K562 (cell line): ENCODE data around the gene HOXB8. TPM values are rescaled to one million over a fixed set of nuclear protein-coding genes. Genes with fewer than 3 reads are reported as not detected.

Experiments
- E2F3 ChIP-seq: fragments of 250-450 bp; sonication (Bioruptor Pico); IDR thresholded peaks from 2 replicates; pipeline ENCODE4 v1.4.0; 2020; ENCODE audit warnings: mild to moderate bottlenecking
- FOXK2 ChIP-seq, 2 experiments: fragments of 450-650 bp; IDR thresholded peaks in 1 of 2; conservative IDR thresholded peaks in 1 of 2; 2 replicates each; pipeline ENCODE4 v1.6.1; 2016; ENCODE audit warnings: low read depth in 2 of 2, mild to moderate bottlenecking in 1 of 2
- GTF2F1 ChIP-seq: IDR thresholded peaks from 2 replicates; pipeline ENCODE4 v1.6.1; 2011; ENCODE audit warnings: low read depth, low read length, improper control_type of control experiment
- KDM5B ChIP-seq: fragments of 200-600 bp; sonication (generic); IDR thresholded peaks from 2 replicates; pipeline ENCODE4 v1.6.1; 2012; ENCODE audit warnings: low read depth, mild to moderate bottlenecking, moderate library complexity, low read length, control low read depth, inconsistent platforms; ENCODE audit not compliant: insufficient replicate concordance
- RNF2 ChIP-seq: sonication (generic); IDR thresholded peaks from 2 replicates; pipeline ENCODE4 v1.6.1; 2016
- SMAD4 ChIP-seq: fragments of 250-450 bp; sonication (Bioruptor Pico); conservative IDR thresholded peaks from 2 replicates; pipeline ENCODE4 v1.8.0; 2021; ENCODE audit warnings: inconsistent platforms, mild to moderate bottlenecking, moderate library complexity
- SUPT5H ChIP-seq: fragments of 450-650 bp; IDR thresholded peaks from 2 replicates; pipeline ENCODE4 v1.6.1; 2016
- XRCC5 ChIP-seq: fragments of 200-400 bp; formaldehyde crosslinking; IDR thresholded peaks from 2 replicates; pipeline ENCODE4 v1.6.1; 2017; ENCODE audit warnings: low read depth, mild to moderate bottlenecking, low read length
- polyA plus RNA-seq, 8 experiments: library from polyadenylated mRNA; depleted of rRNA in 4 of 8; stranded (reverse) in 5 of 8; unstranded in 3 of 8; fragments of >200 nt; fragmentation: Nextera tagmentation in 2 of 8; fragmentation: Illumina TruSeq in 1 of 8; extraction: Ambion mirVana in 2 of 8; extraction: Trizol in 1 of 8; gene quantifications; 2 replicates each; pipeline versions ENCODE4 v1.2.1 to v1.2.3, GENCODE V29; 2011 to 2014; ENCODE audit warnings: inconsistent platforms in 1 of 8, missing spikeins in 1 of 8
- total RNA-seq, 7 experiments: library from RNA; depleted of rRNA in 6 of 7; stranded (reverse); fragments of >200 nt in 6 of 7; fragmentation: Illumina TruSeq in 2 of 7; extraction: Trizol in 2 of 7; gene quantifications; 2 replicates each; pipeline versions ENCODE4 v1.2.1 to v1.2.3, GENCODE V29; 2011 to 2021; ENCODE audit warnings: low replicate concordance in 1 of 7
- TF ChIP-seq, protein P1 (sequence below), 3 experiments: fragments of 200-800 bp in 1 of 3; sonication (Bioruptor generic) in 1 of 3; sonication (generic) in 1 of 3; formaldehyde crosslinking in 1 of 3; IDR thresholded peaks; 2 replicates each; pipeline versions ENCODE4 v1.6.1 to v1.8.0; 2016 to 2022; ENCODE audit warnings: mild to moderate bottlenecking in 2 of 3, missing compliant biosample characterization in 2 of 3, missing genetic modification characterization in 2 of 3, missing genetic modification reagents in 1 of 3
- TF ChIP-seq, protein P2 (sequence below), 2 experiments: fragments of 250-450 bp in 1 of 2; fragments of 450-650 bp in 1 of 2; sonication (Bioruptor Pico) in 1 of 2; IDR thresholded peaks; 2 replicates each; pipeline versions ENCODE4 v1.6.1 to v1.8.0; 2016 to 2021; ENCODE audit warnings: mild to moderate bottlenecking in 2 of 2, moderate library complexity in 2 of 2, missing compliant biosample characterization in 1 of 2, missing genetic modification characterization in 1 of 2
- TF ChIP-seq, protein P3 (sequence below): sonication (generic); formaldehyde crosslinking; IDR thresholded peaks from 2 replicates; pipeline ENCODE4 v1.8.1; 2023; ENCODE audit warnings: mild to moderate bottlenecking, missing genetic modification reagents, moderate library complexity
- TF ChIP-seq, protein P4 (sequence below), 2 experiments: fragments of 150-350 bp in 1 of 2; IDR thresholded peaks; 2 replicates each; pipeline ENCODE4 v1.6.1; 2012 to 2016; ENCODE audit warnings: low read depth in 2 of 2, low read length in 2 of 2, mild to moderate bottlenecking in 1 of 2, moderate library complexity in 1 of 2
- TF ChIP-seq, protein P5 (sequence below): sonication (generic); IDR thresholded peaks from 2 replicates; pipeline ENCODE4 v1.6.1; 2016
- TF ChIP-seq, protein P6 (sequence below), 2 experiments: fragments of 450-650 bp in 1 of 2; sonication (generic) in 1 of 2; formaldehyde crosslinking in 1 of 2; IDR thresholded peaks in 1 of 2; conservative IDR thresholded peaks in 1 of 2; 2 replicates each; pipeline versions ENCODE4 v1.6.1 to v1.8.1; 2016 to 2023; ENCODE audit warnings: mild to moderate bottlenecking in 2 of 2, moderate library complexity in 2 of 2, inconsistent platforms in 1 of 2, missing genetic modification reagents in 1 of 2
- TF ChIP-seq, protein P7 (sequence below): sonication (generic); formaldehyde crosslinking; IDR thresholded peaks from 2 replicates; pipeline ENCODE4 v1.9.0; 2022; ENCODE audit warnings: mild to moderate bottlenecking, missing genetic modification reagents

Gene HOXB8
- total and polyA plus RNA-seq, 9 of the 15 experiments (the other 6 are each of a cell fraction or from before 2014, with no cell fraction given) = 0.52 to 23.8 (median 3.6) TPM

DNA sequence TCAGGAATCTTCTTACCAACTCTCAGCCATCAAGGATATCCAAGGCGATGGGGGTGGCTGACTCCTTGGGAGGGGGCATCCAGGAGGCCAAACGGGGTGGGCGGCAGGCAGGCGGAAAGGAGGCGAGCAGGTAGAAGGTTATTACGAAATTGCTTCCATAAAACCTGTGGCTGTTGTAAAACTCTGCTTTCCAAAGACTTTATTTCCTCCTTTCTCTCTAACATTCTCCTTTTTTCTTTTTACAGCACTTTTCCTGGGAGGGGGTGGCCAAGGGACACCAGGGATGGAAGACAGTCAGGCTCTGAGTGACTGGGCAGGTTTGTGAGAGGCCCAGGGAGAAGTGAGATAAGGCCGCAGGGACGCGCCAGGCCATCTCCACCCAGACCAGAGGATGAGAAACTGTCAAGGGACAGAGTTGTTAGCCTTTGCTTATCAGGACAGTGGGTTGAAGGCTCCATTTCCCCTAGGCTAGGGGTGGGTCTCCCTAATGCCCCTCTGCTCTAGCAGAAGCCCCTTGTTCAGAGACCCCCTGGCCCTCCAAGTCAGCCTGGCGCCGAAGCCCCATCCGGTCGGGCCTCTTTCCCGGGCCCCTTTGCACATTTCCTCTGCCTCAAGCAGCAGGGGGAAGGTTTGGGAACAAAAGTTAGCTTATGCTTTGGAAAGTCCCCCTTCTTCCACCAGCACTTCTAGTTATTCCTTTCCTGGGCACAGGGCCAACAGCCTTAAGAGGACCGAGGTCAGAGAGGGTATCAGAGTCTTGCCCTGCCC lies 16.0 kb upstream of the HOXB8 start (continued):
- TF ChIP-seq, protein P1, sequence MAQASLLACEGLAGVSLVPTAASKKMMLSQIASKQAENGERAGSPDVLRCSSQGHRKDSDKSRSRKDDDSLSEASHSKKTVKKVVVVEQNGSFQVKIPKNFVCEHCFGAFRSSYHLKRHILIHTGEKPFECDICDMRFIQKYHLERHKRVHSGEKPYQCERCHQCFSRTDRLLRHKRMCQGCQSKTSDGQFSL (CRISPR knock-in tag; IDR thresholded peaks at IDR 0.05) = 0 out of 2 replicates have a peak, but pooled peaks have one; percentile 51
- TF ChIP-seq, protein P1 (tag; IDR thresholded peaks at IDR 0.05) = no peak
- TF ChIP-seq, protein P2, sequence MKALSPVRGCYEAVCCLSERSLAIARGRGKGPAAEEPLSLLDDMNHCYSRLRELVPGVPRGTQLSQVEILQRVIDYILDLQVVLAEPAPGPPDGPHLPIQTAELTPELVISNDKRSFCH (CRISPR knock-in tag; IDR thresholded peaks at IDR 0.05) = no peak
- TF ChIP-seq, protein P2 (tag; IDR thresholded peaks at IDR 0.05) = peak; percentile 66; the same call in 1 of the 2 replicates
- TF ChIP-seq, protein P3, sequence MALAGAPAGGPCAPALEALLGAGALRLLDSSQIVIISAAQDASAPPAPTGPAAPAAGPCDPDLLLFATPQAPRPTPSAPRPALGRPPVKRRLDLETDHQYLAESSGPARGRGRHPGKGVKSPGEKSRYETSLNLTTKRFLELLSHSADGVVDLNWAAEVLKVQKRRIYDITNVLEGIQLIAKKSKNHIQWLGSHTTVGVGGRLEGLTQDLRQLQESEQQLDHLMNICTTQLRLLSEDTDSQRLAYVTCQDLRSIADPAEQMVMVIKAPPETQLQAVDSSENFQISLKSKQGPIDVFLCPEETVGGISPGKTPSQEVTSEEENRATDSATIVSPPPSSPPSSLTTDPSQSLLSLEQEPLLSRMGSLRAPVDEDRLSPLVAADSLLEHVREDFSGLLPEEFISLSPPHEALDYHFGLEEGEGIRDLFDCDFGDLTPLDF (CRISPR knock-in tag) = no peak
- TF ChIP-seq GTF2F1 (peak; percentile 72; the same call in 1 of the 2 replicates), SUPT5H (peak; percentile 56), E2F3 (CRISPR knock-in tag) (no peak), KDM5B (peak; percentile 77), RNF2 (peak; percentile 64), SMAD4 (CRISPR knock-in tag) (peak; percentile 85), XRCC5 (peak; percentile 74; the same call in 1 of the 2 replicates), FOXK2 (conservative IDR thresholded peaks at IDR 0.05 in 1 of 2, IDR thresholded peaks at IDR 0.05 in 1 of 2; ENCODE audit: low read depth in 2 of 2) (peak in 1 of 2 experiments; percentile 87; a peak in 2 of 4 replicates)
- TF ChIP-seq, protein P4, sequence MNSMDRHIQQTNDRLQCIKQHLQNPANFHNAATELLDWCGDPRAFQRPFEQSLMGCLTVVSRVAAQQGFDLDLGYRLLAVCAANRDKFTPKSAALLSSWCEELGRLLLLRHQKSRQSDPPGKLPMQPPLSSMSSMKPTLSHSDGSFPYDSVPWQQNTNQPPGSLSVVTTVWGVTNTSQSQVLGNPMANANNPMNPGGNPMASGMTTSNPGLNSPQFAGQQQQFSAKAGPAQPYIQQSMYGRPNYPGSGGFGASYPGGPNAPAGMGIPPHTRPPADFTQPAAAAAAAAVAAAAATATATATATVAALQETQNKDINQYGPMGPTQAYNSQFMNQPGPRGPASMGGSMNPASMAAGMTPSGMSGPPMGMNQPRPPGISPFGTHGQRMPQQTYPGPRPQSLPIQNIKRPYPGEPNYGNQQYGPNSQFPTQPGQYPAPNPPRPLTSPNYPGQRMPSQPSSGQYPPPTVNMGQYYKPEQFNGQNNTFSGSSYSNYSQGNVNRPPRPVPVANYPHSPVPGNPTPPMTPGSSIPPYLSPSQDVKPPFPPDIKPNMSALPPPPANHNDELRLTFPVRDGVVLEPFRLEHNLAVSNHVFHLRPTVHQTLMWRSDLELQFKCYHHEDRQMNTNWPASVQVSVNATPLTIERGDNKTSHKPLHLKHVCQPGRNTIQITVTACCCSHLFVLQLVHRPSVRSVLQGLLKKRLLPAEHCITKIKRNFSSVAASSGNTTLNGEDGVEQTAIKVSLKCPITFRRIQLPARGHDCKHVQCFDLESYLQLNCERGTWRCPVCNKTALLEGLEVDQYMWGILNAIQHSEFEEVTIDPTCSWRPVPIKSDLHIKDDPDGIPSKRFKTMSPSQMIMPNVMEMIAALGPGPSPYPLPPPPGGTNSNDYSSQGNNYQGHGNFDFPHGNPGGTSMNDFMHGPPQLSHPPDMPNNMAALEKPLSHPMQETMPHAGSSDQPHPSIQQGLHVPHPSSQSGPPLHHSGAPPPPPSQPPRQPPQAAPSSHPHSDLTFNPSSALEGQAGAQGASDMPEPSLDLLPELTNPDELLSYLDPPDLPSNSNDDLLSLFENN (IDR thresholded peaks at IDR 0.05; ENCODE audit: low read depth in 2 of 2, low read length in 2 of 2) = peak in 1 of 2 experiments; percentile 61; a peak in 1 of 4 replicates
- TF ChIP-seq, protein P5, sequence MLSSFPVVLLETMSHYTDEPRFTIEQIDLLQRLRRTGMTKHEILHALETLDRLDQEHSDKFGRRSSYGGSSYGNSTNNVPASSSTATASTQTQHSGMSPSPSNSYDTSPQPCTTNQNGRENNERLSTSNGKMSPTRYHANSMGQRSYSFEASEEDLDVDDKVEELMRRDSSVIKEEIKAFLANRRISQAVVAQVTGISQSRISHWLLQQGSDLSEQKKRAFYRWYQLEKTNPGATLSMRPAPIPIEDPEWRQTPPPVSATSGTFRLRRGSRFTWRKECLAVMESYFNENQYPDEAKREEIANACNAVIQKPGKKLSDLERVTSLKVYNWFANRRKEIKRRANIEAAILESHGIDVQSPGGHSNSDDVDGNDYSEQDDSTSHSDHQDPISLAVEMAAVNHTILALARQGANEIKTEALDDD = 0 out of 2 replicates have a peak, but pooled peaks have one; percentile 54
- TF ChIP-seq, protein P6, sequence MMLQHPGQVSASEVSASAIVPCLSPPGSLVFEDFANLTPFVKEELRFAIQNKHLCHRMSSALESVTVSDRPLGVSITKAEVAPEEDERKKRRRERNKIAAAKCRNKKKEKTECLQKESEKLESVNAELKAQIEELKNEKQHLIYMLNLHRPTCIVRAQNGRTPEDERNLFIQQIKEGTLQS (IDR thresholded peaks at IDR 0.05) = peak; percentile 9; the same call in 1 of the 2 replicates
- TF ChIP-seq, protein P6 (CRISPR knock-in tag; conservative IDR thresholded peaks at IDR 0.05) = no peak
- TF ChIP-seq, protein P7, sequence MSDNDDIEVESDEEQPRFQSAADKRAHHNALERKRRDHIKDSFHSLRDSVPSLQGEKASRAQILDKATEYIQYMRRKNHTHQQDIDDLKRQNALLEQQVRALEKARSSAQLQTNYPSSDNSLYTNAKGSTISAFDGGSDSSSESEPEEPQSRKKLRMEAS (CRISPR knock-in tag) = peak; percentile 27; the same call in 1 of the 2 replicates
